HG02763 (cell line): Measurements from ENCODE around the gene GPBP1L1.
"Not testable (repeated sequence)": the region's sequence is repeated elsewhere in the genome, so short reads cannot be mapped to it uniquely, and the experiment has no call there.

Source experiments
- ATAC-seq: cut with Tn5 transposase; IDR thresholded peaks from one replicate; pipeline ENCODE4 v1.9.1; 2021; ENCODE audit warnings: mild to moderate bottlenecking, moderate library complexity; ENCODE audit not compliant: unreplicated experiment

GPBP1L1 gene

GRCh38 chr1:45596765-45597164 lies 89.6 kb downstream of the GPBP1L1 start:
- not testable (repeated sequence) for ATAC-seq

- no peak for ATAC-seq
Measured at GRCh38 chr1:45594412-45594811, 91.9 kb downstream of the GPBP1L1 start.

- ATAC-seq, result no peak
Measured at GRCh38 chr1:45589861-45590260, 96.5 kb downstream of the GPBP1L1 start.

- ATAC-seq, result no peak
Measured at GRCh38 chr1:45586769-45587168, 99.6 kb downstream of the GPBP1L1 start.

- no peak for ATAC-seq
Measured at GRCh38 chr1:45585496-45586075, 100.7 kb downstream of the GPBP1L1 start.

- no peak for ATAC-seq
Measured at GRCh38 chr1:45585110-45585426, 101.3 kb downstream of the GPBP1L1 start.

GRCh38 chr1:45584351-45585109 lies 101.8 kb downstream of the GPBP1L1 start:
- ATAC-seq, result peak; percentile 29

- peak; percentile 48 for ATAC-seq
Measured at GRCh38 chr1:45583666-45584350, 102.5 kb downstream of the GPBP1L1 start, which contains the start of gene NASP. NASP (plus strand) TSS chr1:45584041; CDS start chr1:45584147, 106 bp downstream.

GRCh38 chr1:45583264-45583665 lies 103.1 kb downstream of the GPBP1L1 start:
- ATAC-seq, result peak; percentile 74
